IMR-90 (cell line): ENCODE data around the gene ANKRD31. TPM values are rescaled to one million over a fixed set of nuclear protein-coding genes. Genes with fewer than 3 reads are reported as not detected.

Experiments used
- ATAC-seq: fragments of 200-7000 bp; cut with Tn5 transposase; 2 replicates; pipeline ENCODE4 v1.9.1; 2020; ENCODE audit warnings: low read depth, mild to moderate bottlenecking, moderate library complexity
- BruUV-seq: library from RNA; stranded (reverse); fragments of 400-500 nt; replicated peaks from 2 replicates; lab custom pipeline; 2021; lab: Mats Ljungman, UMichigan
- CTCF ChIA-PET: fragments of 300-600 bp; formaldehyde crosslinking; extraction: SDS; loops from one replicate; lab custom pipeline; 2021; ENCODE audit warnings: antibody characterized with exemption; lab: Yijun Ruan, JAX
- POLR2A ChIA-PET: fragments of 300-600 bp; sonication (Branson Sonifier 250); formaldehyde crosslinking; loops from one replicate; lab custom pipeline; 2022; ENCODE audit warnings: antibody characterized with exemption; ENCODE audit not compliant: unreplicated experiment; lab: Charles Lee
- DNase-seq: peaks from one replicate; pipeline ENCODE4 v3.0.0; 2013
- H2AFZ ChIP-seq: replicated peaks from 2 replicates; pipeline ENCODE3; 2013; ENCODE audit warnings: low read length, mild to moderate bottlenecking; ENCODE audit not compliant: poor library complexity
- H2AK5ac ChIP-seq: 2 replicates; pipeline ENCODE4 v1.6.1; 2013; ENCODE audit warnings: low read depth, low read length, inconsistent platforms
- H2AK9ac ChIP-seq: replicated peaks from 2 replicates; pipeline ENCODE3; 2013; ENCODE audit warnings: mild to moderate bottlenecking, low read depth, low read length, moderate library complexity; ENCODE audit not compliant: poor library complexity
- H2BK120ac ChIP-seq: 2 replicates; pipeline ENCODE4 v1.6.1; 2013; ENCODE audit warnings: low read depth, low read length, inconsistent platforms
- H2BK15ac ChIP-seq: 3 replicates; pipeline ENCODE4 v1.6.1; 2013; ENCODE audit warnings: low read depth, low read length, inconsistent platforms
- H2BK20ac ChIP-seq: 2 replicates; pipeline ENCODE4 v1.6.1; 2013; ENCODE audit warnings: low read depth, mild to moderate bottlenecking, inconsistent platforms, low read length, moderate library complexity
- H2BK5ac ChIP-seq: 2 replicates; pipeline ENCODE4 v1.6.1; 2013; ENCODE audit warnings: mild to moderate bottlenecking, low read depth, low read length, inconsistent platforms; ENCODE audit not compliant: poor library complexity, severe bottlenecking
- H3K14ac ChIP-seq: replicated peaks from 2 replicates; pipeline ENCODE4 v1.6.1; 2013; ENCODE audit warnings: low read depth, low read length, inconsistent platforms
- H3K18ac ChIP-seq: 2 replicates; pipeline ENCODE4 v1.6.1; 2013; ENCODE audit warnings: low read depth, low read length, control low read depth
- H3K23ac ChIP-seq: 2 replicates; pipeline ENCODE4 v1.6.1; 2013; ENCODE audit warnings: low read depth, low read length, inconsistent platforms
- H3K27ac ChIP-seq: 2 replicates; pipeline ENCODE4 v1.5.1; 2013; ENCODE audit warnings: mild to moderate bottlenecking, control low read depth, low read length; ENCODE audit not compliant: insufficient read depth
- H3K27me3 ChIP-seq: 2 replicates; pipeline ENCODE4 v1.6.1; 2013; ENCODE audit warnings: low read length; ENCODE audit not compliant: control insufficient read depth, insufficient read depth
- H3K36me3 ChIP-seq: 2 replicates; pipeline ENCODE4 v1.6.1; 2013; ENCODE audit warnings: low read length, mixed read lengths; ENCODE audit not compliant: control insufficient read depth, insufficient read depth
- H3K4ac ChIP-seq: 2 replicates; pipeline ENCODE4 v1.6.1; 2013; ENCODE audit warnings: low read depth, low read length, inconsistent platforms
- H3K4me1 ChIP-seq: 2 replicates; pipeline ENCODE4 v1.6.1; 2013; ENCODE audit warnings: low read length, mixed read lengths; ENCODE audit not compliant: control insufficient read depth, insufficient read depth
- H3K4me2 ChIP-seq: 2 replicates; pipeline ENCODE4 v1.6.1; 2013; ENCODE audit warnings: low read depth, mild to moderate bottlenecking, control low read depth, low read length, moderate library complexity
- H3K4me3 ChIP-seq: 2 replicates; pipeline ENCODE4 v1.5.1; 2013; ENCODE audit warnings: low read depth, mild to moderate bottlenecking, control low read depth, low read length, moderate library complexity; ENCODE audit not compliant: insufficient read depth
- H3K56ac ChIP-seq: 2 replicates; pipeline ENCODE4 v1.6.1; 2013; ENCODE audit warnings: low read length, inconsistent platforms; ENCODE audit not compliant: insufficient read depth; ENCODE audit errors: extremely low read depth
- H3K79me1 ChIP-seq, 2 experiments: 2 replicates each; pipeline ENCODE4 v1.6.1; 2013; ENCODE audit warnings: low read length in 2 of 2, inconsistent platforms in 1 of 2, low read depth in 1 of 2
- H3K9ac ChIP-seq: 2 replicates; pipeline ENCODE4 v1.6.1; 2013; ENCODE audit warnings: low read depth, low read length, control low read depth
- H3K9me1 ChIP-seq: 2 replicates; pipeline ENCODE4 v1.6.1; 2013; ENCODE audit warnings: low read length, inconsistent platforms; ENCODE audit not compliant: insufficient read depth
- H3K9me3 ChIP-seq: 2 replicates; pipeline ENCODE4 v1.6.1; 2013; ENCODE audit warnings: low read length; ENCODE audit not compliant: control insufficient read depth, insufficient read depth
- H4K20me1 ChIP-seq: 2 replicates; pipeline ENCODE4 v1.6.1; 2013; ENCODE audit warnings: low read length, inconsistent platforms; ENCODE audit not compliant: insufficient read depth
- H4K5ac ChIP-seq: 2 replicates; pipeline ENCODE4 v1.6.1; 2013; ENCODE audit warnings: mild to moderate bottlenecking, low read depth, low read length, control low read depth
- H4K8ac ChIP-seq, 2 experiments: 2 replicates each; pipeline ENCODE4 v1.6.1; 2013; ENCODE audit warnings: low read depth in 2 of 2, low read length in 2 of 2, control low read depth in 1 of 2, inconsistent platforms in 1 of 2
- H4K91ac ChIP-seq: 2 replicates; pipeline ENCODE4 v1.6.1; 2013; ENCODE audit warnings: low read depth, low read length, inconsistent platforms; ENCODE audit not compliant: insufficient read depth
- CHD1 ChIP-seq: IDR thresholded peaks from 2 replicates; pipeline ENCODE4 v1.6.1; 2012; ENCODE audit warnings: low read depth, low read length, improper control_type of control experiment
- MAZ ChIP-seq: IDR thresholded peaks from 2 replicates; pipeline ENCODE4 v1.6.1; 2012; ENCODE audit warnings: low read depth, mild to moderate bottlenecking, low read length, improper control_type of control experiment, moderate library complexity, borderline replicate concordance
- NFE2L2 ChIP-seq: fragments of 150-350 bp; IDR thresholded peaks from 2 replicates; pipeline ENCODE4 v1.6.1; 2016; ENCODE audit warnings: low read depth, mild to moderate bottlenecking, low read length
- WGBS, 2 experiments: methylation state at CpG; one replicate each; pipeline versions ENCODE4 v1.1.5 to v1.1.7; 2013; ENCODE audit warnings: missing lambda C conversion rate in 2 of 2; ENCODE audit not compliant: insufficient read length in 1 of 2; ENCODE audit errors: extremely low coverage in 2 of 2; 5-methylcytosine and 5-hydroxymethylcytosine counted together
- dilution Hi-C: fragments of 300-500 bp; cut with HindIII; formaldehyde crosslinking; loops from one replicate; pipeline ENCODE4 v1.14.3; 2018; ENCODE audit warnings: low sequenced_read_pairs; ENCODE audit not compliant: unreplicated experiment
- in situ Hi-C: fragments of 300-500 bp; cut with MboI; formaldehyde crosslinking; loops from 3 replicates; pipeline ENCODE4 v1.14.3; 2019; ENCODE audit warnings: low sequenced_read_pairs, inconsistent platforms, mixed read lengths
- intact Hi-C: fragments of 100-400 bp; cut with micrococcal nuclease; formaldehyde crosslinking; loops from 2 replicates; pipeline ENCODE4 v1.10.0; 2022
- polyA plus RNA-seq, 3 experiments: library from polyadenylated mRNA; depleted of rRNA; stranded (reverse); fragments of >200 nt; gene quantifications; 2 replicates each; pipeline ENCODE4 v1.2.3, GENCODE V29; 2012; ENCODE audit warnings: low replicate concordance in 1 of 3
- total RNA-seq: library from RNA; depleted of rRNA; stranded (reverse); fragments of >200 nt; gene quantifications from 2 replicates; pipeline ENCODE4 v1.2.3, GENCODE V29; 2012

ANKRD31 gene
- total and polyA plus RNA-seq, 2 of the 4 experiments (the other 2 are of a cell fraction), result under 0.01 to 0.02 TPM

GRCh38 chr5:75088648-75089047, 148.0 kb downstream of the ANKRD31 start:
- dilution Hi-C loops (no loop called here), in situ Hi-C loops (no loop called here), intact Hi-C loops (no loop called here)
- no peaks in the 10 kb centered on the region for H3K36me3 ChIP-seq
- no peak overlapping the region for H4K8ac ChIP-seq
- ChIA-PET POLR2A (no interaction called here), CTCF (no interaction called here)
- H3K9me3 ChIP-seq, result no peaks in the 10 kb centered on the region
- no peak overlapping the region for H3K9ac ChIP-seq
- H2BK5ac ChIP-seq, result no peak overlapping the region
- H4K20me1 ChIP-seq, result no peaks in the 10 kb centered on the region
- H2AK9ac ChIP-seq, result no peak overlapping the region
- no peak for TF ChIP-seq MAZ
- no peak for TF ChIP-seq NFE2L2
- TF ChIP-seq CHD1, result no peak
- ATAC-seq (no peak), DNase-seq (no peak)
- BruUV-seq, result no TSS peak
- no peaks in the 10 kb centered on the region for H3K9me1 ChIP-seq
- H2AK5ac ChIP-seq, result no peak overlapping the region
- H3K4me1 ChIP-seq, result no peaks in the 10 kb centered on the region
- no peak overlapping the region for H2AFZ ChIP-seq
- no peaks in the 10 kb centered on the region for H3K79me1 ChIP-seq
- no CpG with 5 or more reads among the region's 3 CpGs for WGBS, 2 experiments
- H3K56ac ChIP-seq, result no peak overlapping the region
- H3K4me3 ChIP-seq, result no peak overlapping the region
- no peak overlapping the region for H3K4me2 ChIP-seq
- H4K5ac ChIP-seq, result no peak overlapping the region
- H3K4ac ChIP-seq, result no peak overlapping the region
- no peak overlapping the region for H3K27ac ChIP-seq
- no peak overlapping the region for H2BK15ac ChIP-seq
- no peak overlapping the region for H2BK120ac ChIP-seq
- H3K23ac ChIP-seq, result no peak overlapping the region
- no peak overlapping the region for H4K91ac ChIP-seq
- H3K27me3 ChIP-seq, result peaks cover 7% of the 10 kb centered on the region
- no peak overlapping the region for H2BK20ac ChIP-seq
- no peak overlapping the region for H3K14ac ChIP-seq
- no peak overlapping the region for H3K18ac ChIP-seq
